Measurements from ENCODE around the gene RAPGEF2. TPM values are rescaled to one million over a fixed set of nuclear protein-coding genes. Genes with fewer than 3 reads are reported as not detected.

The RAPGEF2 gene
- polyA plus RNA-seq, 1 donor = 59.8 TPM

DNA sequence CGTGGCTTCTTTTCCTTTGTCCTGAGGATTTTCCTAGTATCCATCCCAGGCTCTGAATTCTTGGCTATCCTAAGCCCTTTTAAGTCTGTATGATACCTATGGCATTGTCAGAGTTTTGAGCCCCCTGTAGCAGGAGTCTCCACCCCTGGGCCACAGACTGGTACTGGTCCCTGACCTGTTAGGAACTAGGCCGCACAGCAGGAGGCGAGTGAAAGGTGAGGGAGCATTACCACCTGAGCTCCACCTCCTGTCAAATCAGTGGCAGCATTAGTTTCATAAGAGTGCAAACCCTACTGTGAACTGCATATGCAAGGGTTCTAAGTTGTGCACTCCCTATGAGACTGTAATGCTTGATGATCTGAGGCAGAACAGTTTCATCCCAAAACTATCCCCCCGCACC, 216.1 kb downstream of the RAPGEF2 start:
- DNase-seq = no peak

DNA sequence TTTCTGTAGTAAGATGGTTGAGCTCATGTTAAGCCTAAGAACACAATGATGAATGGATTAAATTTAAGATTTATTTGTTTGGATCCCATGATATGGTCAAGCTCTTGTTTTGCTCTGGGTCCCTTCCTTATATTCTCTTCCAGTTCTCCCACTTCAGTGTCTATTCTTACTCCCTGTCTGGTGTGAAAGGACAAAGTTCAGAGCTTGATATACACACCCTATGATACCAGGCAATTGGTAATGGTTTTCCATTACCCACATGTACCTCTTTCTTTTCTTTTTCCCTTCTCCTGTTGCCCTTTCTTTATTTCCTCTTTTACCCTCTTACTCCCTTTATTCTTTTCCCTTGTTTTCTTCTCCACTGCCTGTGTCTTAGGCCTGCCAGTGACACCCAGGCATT, 223.6 kb downstream of the RAPGEF2 start:
- DNase-seq = no peak

DNA sequence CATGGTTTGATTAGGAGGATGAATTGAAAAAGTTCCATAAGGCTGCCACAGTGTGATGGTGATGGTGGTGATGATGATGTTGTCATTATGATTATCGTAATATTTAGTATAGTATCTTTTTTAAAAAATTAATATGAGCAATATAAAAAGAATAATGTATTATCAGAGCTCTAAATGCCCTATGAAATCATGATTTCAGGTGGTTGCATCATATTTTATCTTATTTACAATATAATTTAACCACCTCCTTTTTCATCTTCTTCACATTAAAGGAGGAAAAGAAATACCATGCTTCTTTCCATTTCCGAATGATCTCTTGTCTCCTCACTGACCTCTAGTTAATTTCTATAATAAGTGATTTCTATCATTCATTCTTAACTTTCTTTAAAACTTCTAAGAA, 225.9 kb downstream of the RAPGEF2 start:
- no peak for DNase-seq

GRCh38 chr4:159334461-159334860, 231.6 kb downstream of the RAPGEF2 start:
- no peak for DNase-seq

GRCh38 chr4:159337041-159337440, 234.2 kb downstream of the RAPGEF2 start:
- DNase-seq = no peak

DNA sequence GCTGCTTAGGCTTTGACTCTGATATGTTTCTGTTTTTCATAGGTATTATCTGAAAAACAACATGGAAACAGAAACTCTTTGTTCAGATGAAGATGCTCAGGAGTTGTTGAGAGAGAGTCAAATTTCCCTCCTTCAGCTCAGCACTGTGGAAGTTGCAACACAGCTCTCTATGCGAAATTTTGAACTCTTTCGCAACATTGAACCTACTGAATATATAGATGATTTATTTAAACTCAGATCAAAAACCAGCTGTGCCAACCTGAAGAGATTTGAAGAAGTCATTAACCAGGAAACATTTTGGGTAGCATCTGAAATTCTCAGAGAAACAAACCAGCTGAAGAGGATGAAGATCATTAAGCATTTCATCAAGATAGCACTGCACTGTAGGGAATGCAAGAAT, 238.6 kb downstream of the RAPGEF2 start:
- DNase-seq = no peak

DNA sequence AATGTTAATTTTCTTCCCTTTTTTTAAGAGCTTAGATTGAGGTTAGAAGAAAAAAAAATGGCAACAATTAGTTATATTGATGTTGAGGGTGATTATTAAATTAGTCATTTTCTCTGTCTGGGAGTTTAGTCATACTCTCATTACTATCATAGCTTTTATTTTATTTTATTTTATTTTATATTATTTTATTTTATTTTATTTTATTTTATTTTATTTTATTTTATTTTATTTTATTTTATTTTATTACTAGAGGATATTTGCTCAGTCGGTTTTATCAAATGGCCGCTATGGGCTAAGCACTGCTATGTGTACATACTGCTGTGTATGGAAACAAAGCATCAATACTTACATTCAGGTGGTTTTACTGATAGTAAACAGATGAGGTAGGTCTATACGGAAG, 239.5 kb downstream of the RAPGEF2 start:
- no peak for DNase-seq

GRCh38 chr4:159343116-159343515, 240.2 kb downstream of the RAPGEF2 start:
- DNase-seq = no peak

GRCh38 chr4:159344877-159345276, 242.0 kb downstream of the RAPGEF2 start:
- no peak for DNase-seq

DNA sequence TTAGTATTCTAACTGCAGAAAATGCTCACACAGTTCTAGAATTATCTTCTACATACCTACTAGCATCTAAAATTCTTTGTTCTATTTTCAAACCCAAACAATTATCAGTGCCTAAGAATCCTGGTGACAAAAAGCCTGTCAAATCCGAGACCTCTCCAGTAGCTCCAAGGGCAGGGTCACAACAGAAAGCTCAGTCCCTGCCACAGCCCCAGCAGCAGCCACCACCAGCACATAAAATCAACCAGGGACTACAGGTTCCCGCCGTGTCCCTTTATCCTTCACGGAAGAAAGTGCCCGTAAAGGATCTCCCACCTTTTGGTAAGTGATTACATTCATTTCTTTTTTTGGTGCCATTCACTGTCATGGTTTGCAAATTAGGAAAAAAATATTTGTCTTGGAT, 243.8 kb downstream of the RAPGEF2 start:
- no peak for DNase-seq

DNA sequence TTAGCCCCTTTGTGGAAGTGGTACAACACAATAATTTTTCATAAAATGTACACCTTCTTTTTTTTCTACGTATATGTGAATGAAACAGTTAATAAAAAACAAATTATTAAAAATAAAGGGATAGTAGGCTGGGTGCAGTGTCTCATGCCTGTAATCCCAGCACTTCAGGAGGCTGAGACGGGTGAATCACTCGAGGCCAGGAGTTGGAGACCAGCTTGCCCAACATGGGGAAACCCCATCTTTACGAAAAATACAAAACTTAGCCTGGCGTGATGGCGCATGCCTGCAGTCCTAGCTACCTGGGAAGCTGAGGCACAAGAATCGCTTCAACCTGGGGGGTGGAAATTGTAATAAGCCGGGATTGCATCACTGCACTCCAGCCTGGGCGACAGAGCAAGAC, 244.9 kb downstream of the RAPGEF2 start:
- DNase-seq = no peak

DNA sequence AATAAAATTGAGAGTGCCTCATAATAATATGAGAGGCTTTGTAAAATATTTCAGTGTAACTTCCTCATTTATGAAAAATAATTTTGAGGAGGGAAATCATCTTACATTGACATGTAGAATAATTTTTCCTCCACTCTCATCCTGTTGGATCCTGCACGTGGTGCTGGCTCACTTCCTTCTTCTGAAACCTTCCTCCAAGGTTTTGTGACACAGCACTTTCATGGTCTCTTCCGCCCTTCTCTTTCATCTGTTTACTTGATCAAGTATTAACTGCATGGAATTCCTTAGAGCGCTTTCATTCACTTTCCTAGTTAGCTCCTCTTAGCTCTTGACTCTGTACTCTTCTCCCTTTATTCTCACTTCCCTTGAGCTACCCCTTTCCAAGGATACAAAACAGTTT, 246.5 kb downstream of the RAPGEF2 start:
- DNase-seq = no peak

- DNase-seq = no peak
Measured at GRCh38 chr4:159352609-159353008, 249.7 kb downstream of the RAPGEF2 start.

DNA sequence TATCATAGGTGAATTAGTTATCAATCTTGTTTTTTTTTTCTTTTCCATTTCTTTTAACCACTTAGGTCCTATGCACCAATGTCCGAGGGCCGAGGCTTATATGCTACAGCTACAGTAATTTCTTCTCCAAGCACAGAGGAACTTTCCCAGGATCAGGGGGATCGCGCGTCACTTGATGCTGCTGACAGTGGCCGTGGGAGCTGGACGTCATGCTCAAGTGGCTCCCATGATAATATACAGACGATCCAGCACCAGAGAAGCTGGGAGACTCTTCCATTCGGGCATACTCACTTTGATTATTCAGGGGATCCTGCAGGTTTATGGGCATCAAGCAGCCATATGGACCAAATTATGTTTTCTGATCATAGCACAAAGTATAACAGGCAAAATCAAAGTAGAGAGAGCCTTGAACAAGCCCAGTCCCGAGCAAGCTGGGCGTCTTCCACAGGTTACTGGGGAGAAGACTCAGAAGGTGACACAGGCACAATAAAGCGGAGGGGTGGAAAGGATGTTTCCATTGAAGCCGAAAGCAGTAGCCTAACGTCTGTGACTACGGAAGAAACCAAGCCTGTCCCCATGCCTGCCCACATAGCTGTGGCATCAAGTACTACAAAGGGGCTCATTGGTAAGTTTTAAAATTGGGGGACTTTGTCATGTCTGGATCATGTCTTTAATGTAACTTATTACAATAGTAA, 250.7 kb downstream of the RAPGEF2 start:
- DNase-seq = no peak

DNA sequence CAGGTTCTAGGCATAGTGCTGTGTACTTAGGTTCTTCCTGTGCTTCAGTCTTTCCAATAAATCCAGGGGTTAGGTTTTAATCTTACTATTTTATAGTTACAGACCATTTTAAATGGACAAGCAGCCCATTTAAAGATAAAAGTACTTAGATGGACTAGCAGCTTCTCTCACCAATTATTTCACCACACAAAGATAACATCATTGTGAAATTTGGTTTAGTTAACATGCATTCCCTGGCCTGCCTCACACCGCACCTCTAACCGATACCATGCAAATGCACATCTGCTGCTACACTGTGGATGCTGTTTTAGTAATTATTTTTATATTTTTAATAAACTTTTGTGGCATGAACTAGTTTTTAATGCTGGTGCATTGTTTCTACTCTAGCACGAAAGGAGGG, 252.6 kb downstream of the RAPGEF2 start:
- no peak for DNase-seq

DNA sequence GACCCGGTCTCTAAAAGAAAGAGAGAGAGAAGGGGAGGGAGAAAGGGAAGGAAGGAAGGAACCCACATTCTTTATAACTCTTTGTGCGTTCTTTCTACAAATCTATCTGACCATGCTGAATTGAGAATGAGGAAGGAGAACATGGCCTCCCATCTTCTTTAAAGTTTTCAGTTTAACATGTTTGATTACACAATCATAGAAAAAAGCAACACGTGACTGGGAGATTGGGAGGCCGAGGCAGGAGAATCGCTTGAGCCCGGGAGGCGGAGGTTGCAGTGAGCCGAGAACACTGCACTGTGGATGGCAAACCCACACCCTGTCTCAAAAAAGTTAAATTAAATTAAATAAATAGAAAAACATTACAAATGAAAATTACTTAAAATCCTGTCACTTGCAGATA, 254.5 kb downstream of the RAPGEF2 start:
- no peak for DNase-seq

DNA sequence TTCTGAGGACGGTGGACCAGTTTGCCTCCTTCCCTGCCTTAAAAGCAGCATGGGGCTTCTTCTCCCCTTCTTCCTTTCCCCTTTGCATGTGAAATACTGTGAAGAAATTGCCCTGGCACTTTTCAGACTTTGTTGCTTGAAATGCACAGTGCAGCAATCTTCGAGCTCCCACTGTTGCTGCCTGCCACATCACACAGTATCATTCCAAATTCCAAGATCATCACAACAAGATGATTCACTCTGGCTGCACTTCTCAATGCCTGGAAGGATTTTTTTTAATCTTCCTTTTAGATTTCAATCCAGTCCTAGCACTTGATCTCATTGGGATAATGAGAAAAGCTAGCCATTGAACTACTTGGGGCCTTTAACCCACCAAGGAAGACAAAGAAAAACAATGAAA, 255.3 kb downstream of the RAPGEF2 start:
- no peak for DNase-seq

DNA sequence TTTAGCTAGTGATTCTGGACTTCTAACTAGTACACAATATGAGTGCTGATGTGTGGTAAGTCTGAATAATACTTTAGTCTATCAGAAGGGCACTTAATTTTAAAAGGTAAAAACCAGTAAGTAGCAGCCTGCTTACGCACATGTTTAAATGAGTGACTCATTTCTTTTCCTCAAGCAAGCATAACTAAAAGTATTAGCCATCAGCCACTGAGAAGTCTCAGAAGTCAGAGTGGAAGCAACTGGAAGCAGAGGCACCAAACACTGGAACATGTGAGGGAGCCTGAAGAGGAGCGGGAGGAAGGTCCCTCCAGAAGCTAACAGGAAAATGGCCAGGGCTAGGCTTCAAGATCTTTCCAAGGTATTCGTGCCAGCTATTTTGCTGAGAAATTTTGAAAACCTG, 257.7 kb downstream of the RAPGEF2 start:
- no peak for DNase-seq

DNA sequence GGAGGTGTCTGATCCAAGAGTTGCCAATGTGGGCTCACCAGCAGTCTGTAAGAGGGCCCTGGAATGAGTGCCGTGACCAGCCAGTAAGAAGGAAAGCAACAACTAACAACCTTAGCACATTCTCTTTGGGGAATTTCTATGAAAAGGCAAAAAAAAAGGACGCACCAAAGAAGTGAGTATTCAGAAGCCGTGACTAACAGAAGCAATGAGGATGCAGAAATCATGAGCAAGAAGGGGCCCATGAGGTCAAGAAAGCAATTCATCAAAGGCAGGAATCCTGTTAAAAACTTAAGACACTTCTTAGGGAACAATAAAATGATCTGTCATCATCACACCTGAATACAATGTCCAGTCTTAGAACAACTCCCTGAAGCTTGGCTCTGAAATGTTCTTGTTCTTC, 260.5 kb downstream of the RAPGEF2 start:
- DNase-seq = no peak

DNA sequence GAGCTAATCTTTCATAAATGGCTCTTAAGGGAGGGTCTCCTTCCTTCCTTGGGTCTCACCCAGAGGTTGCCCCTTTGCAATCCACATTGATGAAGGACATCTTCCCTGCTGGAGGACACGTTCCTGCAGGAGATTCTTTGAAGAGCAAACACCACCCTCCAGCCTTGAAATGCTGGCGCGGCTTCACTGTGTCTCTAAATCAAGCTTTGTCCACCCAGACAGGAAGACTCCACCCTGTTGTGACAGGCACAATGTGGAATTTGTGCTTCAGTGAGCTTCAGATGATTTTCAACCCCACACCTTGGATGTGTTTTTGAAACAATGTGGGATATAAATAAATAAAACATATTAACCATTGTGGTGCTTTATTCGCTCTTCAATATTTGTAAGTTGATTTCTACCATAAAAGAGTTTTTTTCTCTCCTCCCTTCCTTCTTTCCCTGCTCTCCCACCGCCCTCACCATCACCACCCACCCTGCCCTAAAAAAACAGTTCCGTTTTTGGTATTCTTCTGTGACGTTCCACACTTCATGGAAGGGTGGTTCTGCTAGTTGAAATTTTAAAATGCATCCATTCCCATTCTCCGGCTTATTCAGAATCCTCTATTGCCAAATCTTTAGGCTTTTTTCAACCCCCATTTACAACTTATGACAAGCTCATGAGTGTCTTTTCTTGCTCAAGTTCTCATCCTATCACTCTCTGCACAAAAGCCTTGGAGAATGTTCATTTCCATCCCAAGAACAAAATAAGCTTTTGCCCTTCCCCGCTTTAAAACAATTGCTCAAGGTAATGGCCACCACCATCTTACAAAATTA, 264.3 kb downstream of the RAPGEF2 start:
- DNase-seq = no peak

DNA sequence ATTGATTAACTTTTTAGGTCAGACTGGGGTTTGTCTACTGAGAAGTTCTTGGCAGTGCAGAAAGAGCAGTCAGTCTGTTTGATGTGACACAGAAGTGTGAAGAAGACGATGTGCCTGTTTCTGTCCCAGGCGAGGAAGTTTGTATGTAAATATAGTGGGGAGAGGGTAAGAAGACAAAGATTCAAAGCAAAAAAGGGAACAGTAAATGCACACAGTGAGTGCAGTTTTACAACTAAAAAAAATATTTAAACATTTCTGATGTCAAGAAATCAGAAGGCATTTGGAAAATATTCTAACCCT, 264.9 kb downstream of the RAPGEF2 start:
- DNase-seq = no peak

DNA sequence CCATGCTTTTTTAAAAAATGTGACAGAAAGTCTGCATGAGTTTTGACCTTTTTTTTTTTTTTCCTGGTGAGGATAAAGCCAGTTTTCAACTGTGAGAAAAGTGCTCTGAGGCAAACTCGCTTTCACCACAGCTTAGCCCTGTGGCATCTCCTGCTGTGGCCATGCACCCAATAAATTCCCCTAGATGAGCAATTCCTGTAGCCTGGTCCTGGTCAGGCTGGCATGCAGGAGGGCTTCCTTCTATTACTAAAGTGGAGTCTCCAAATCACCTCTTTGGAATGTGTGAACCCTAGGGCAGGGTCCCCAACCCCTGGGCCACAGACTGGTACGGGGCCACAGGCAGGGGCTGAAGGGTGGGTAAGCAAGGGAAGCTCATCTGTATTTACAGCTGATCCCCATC, 265.4 kb downstream of the RAPGEF2 start:
- DNase-seq = no peak

DNA sequence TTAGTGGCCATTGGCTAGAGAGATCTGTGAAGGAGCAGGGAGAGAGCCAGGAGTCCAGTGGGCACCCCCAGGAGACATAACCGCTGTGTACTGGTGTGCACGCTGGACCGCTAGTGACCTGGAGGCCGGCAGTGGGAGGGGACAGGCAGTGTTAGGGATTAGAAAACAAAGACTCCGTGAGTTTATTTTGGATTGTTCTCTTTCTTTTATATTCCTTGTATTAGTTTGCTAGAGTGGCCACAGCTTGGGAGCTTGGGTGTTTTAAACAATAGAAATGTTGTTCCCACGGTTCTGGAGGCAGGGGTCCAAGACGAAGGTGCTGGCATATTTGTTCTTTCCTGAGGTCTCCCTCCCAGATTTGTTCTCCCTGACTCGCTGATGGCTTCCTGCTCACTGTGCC, 266.4 kb downstream of the RAPGEF2 start:
- DNase-seq = no peak

DNA sequence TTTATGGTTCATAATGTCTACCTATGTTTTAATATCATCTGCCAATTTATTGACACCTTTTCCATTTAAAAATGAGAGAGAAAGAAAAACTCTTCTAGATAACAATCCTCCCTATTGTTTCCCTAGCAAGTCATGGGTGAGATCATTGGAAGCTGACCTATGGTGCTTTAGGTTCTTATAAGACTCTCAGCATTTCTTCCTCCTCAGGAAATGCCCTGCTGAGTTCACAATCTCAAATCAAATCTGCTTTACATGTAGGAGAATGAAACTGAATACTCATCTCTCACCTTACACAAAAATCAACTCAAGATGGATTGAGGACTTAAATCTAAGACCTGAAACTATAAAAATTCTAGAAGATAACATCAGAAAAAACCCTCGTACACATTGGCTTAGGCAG, 267.4 kb downstream of the RAPGEF2 start:
- no peak for DNase-seq

Data from left kidney (tissue), 2 donors.